Measurements from ENCODE around the gene SNRPA.

Gene SNRPA

GRCh38 chr19:40735013-40735771, 15.8 kb upstream of the SNRPA start:
- no peak for TF ChIP-seq CTCF (IDR thresholded peaks at IDR 0.05; ENCODE audit: low read depth, low read length)
- Histone ChIP-seq H3K27ac (no peak overlapping the region), H3K9me3 (ENCODE audit: severe bottlenecking) (no peaks in the 10 kb centered on the region), H3K36me3 (peaks cover 58% of the 10 kb centered on the region), H3K4me3 (ENCODE audit: low read depth, low read length) (no peak overlapping the region), H3K27me3 (ENCODE audit: insufficient read depth, low read depth, severe bottlenecking) (no peaks in the 10 kb centered on the region)
- no peak for DNase-seq

GRCh38 chr19:40736661-40737060, 14.3 kb upstream of the SNRPA start:
- H3K36me3 ChIP-seq = peaks cover 46% of the 10 kb centered on the region
- H3K27me3 ChIP-seq (ENCODE audit: insufficient read depth, low read depth, severe bottlenecking) = no peaks in the 10 kb centered on the region
- H3K27ac ChIP-seq = no peak overlapping the region

GRCh38 chr19:40737102-40737644, 13.8 kb upstream of the SNRPA start:
- Histone ChIP-seq H3K27me3 (ENCODE audit: insufficient read depth, low read depth, severe bottlenecking) (no peaks in the 10 kb centered on the region), H3K36me3 (peaks cover 43% of the 10 kb centered on the region), H3K9me3 (ENCODE audit: severe bottlenecking) (no peaks in the 10 kb centered on the region), H3K4me3 (ENCODE audit: low read depth, low read length) (no peak overlapping the region), H3K27ac (no peak overlapping the region)
- DNase-seq = no peak
- TF ChIP-seq CTCF (IDR thresholded peaks at IDR 0.05; ENCODE audit: low read depth, low read length) = no peak

More at GRCh38 chr19:40736661-40737060, 14.3 kb upstream of the SNRPA start:
- TF ChIP-seq CTCF (IDR thresholded peaks at IDR 0.05; ENCODE audit: low read depth, low read length) = no peak
- Histone ChIP-seq H3K9me3 (ENCODE audit: severe bottlenecking) (no peaks in the 10 kb centered on the region), H3K4me3 (ENCODE audit: low read depth, low read length) (no peak overlapping the region)
- DNase-seq = no peak

GRCh38 chr19:40739030-40739839, 11.8 kb upstream of the SNRPA start:
- H3K27ac ChIP-seq = peak overlapping the region; percentile 54
- DNase-seq = no peak
- no peaks in the 10 kb centered on the region for H3K27me3 ChIP-seq (ENCODE audit: insufficient read depth, low read depth, severe bottlenecking)
- peaks cover 29% of the 10 kb centered on the region for H3K36me3 ChIP-seq
- H3K9me3 ChIP-seq (ENCODE audit: severe bottlenecking) = no peaks in the 10 kb centered on the region
- H3K4me3 ChIP-seq (ENCODE audit: low read depth, low read length) = no peak overlapping the region
- TF ChIP-seq CTCF (IDR thresholded peaks at IDR 0.05; ENCODE audit: low read depth, low read length) = no peak

- DNase-seq = peak; percentile 56
- H3K9me3 ChIP-seq (ENCODE audit: severe bottlenecking) = no peaks in the 10 kb centered on the region
- TF ChIP-seq CTCF (IDR thresholded peaks at IDR 0.05; ENCODE audit: low read depth, low read length) = no peak
- H3K27me3 ChIP-seq (ENCODE audit: insufficient read depth, low read depth, severe bottlenecking) = no peaks in the 10 kb centered on the region
- H3K36me3 ChIP-seq = peaks cover 25% of the 10 kb centered on the region
- no peak overlapping the region for H3K4me3 ChIP-seq (ENCODE audit: low read depth, low read length)
- peak overlapping the region; percentile 54 for H3K27ac ChIP-seq
Observed at GRCh38 chr19:40739871-40740703, 10.9 kb upstream of the SNRPA start.
